ENCODE measurements around the gene SLC37A3.
"Not testable (repeated sequence)": the region's sequence is repeated elsewhere in the genome, so short reads cannot be mapped to it uniquely, and the experiment has no call there.

SLC37A3 gene

DNA sequence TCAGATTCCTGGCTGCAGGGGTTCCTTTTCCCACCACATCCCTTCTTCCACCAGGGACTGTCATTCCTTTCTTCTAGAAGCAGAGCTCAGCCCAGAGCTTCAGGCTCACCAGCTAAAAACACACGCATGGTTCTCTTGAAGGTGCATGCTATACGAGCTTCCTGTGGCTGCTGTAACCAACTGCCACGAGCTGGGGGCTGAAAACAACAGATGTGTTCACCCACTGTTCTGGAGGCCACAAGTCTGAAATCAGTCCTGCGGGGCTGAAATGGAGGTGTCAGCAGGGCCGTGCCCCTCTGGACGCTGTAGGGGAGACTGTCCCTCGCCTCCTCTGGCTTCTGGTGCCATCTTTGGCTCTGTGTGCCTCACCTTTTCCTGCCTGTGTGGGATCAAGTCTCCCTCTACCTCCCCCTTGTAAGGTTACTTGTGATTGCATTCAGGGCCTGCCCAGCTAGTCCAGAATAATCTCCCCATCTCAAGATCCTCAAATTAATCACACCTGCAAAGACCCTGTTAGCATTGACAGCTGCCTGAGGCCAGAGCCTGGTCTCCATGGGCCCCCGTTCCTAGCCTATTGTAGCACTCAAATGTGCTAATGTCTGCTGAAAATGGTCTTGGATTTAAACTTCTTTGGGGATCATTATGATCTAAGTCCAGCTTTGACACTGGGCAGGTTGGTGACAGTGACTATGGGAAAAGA is 19.3 kb upstream of the SLC37A3 start:
- H3K36me3 ChIP-seq (ENCODE audit: insufficient read depth, insufficient read length, low read length): no peaks in the 10 kb centered on the region
- no peak overlapping the region for H3K9ac ChIP-seq (ENCODE audit: insufficient read length, low read depth)
- no peak for DNase-seq (ENCODE audit: low read depth, low spot score)
- H3K4me3 ChIP-seq (ENCODE audit: insufficient read length, low read depth): no peak overlapping the region
- no peaks in the 10 kb centered on the region for H3K9me3 ChIP-seq (ENCODE audit: insufficient read depth, low read length)
- no peaks in the 10 kb centered on the region for H3K27me3 ChIP-seq (ENCODE audit: insufficient read depth, insufficient read length)
- H3K4me1 ChIP-seq (ENCODE audit: insufficient read depth, insufficient read length): no peaks in the 10 kb centered on the region
- TF ChIP-seq ZNF274 (IDR thresholded peaks at IDR 0.05; ENCODE audit: low read depth, low read length) (no peak), SUZ12 (IDR thresholded peaks at IDR 0.05; ENCODE audit: extremely low read depth, insufficient read depth, insufficient read length) (no peak), YY1 (IDR thresholded peaks at IDR 0.05; ENCODE audit: insufficient read depth, insufficient read length) (no peak)

GRCh38 chr7:140416560-140416959 is 18.2 kb upstream of the SLC37A3 start:
- no peak for TF ChIP-seq SUZ12 (IDR thresholded peaks at IDR 0.05; ENCODE audit: extremely low read depth, insufficient read depth, insufficient read length)
- TF ChIP-seq YY1 (IDR thresholded peaks at IDR 0.05; ENCODE audit: insufficient read depth, insufficient read length): no peak
- TF ChIP-seq ZNF274 (IDR thresholded peaks at IDR 0.05; ENCODE audit: low read depth, low read length): no peak
- no peaks in the 10 kb centered on the region for H3K27me3 ChIP-seq (ENCODE audit: insufficient read depth, insufficient read length)
- DNase-seq (ENCODE audit: low read depth, low spot score): no peak
- no peaks in the 10 kb centered on the region for H3K4me1 ChIP-seq (ENCODE audit: insufficient read depth, insufficient read length)
- H3K4me3 ChIP-seq (ENCODE audit: insufficient read length, low read depth): no peak overlapping the region
- no peaks in the 10 kb centered on the region for H3K9me3 ChIP-seq (ENCODE audit: insufficient read depth, low read length)
- H3K36me3 ChIP-seq (ENCODE audit: insufficient read depth, insufficient read length, low read length): no peaks in the 10 kb centered on the region
- H3K9ac ChIP-seq (ENCODE audit: insufficient read length, low read depth): no peak overlapping the region

GRCh38 chr7:140415816-140416215 is 17.5 kb upstream of the SLC37A3 start:
- DNase-seq (ENCODE audit: low read depth, low spot score); H3K4me1 ChIP-seq (ENCODE audit: insufficient read depth, insufficient read length); H3K36me3 ChIP-seq (ENCODE audit: insufficient read depth, insufficient read length, low read length); H3K4me3 ChIP-seq (ENCODE audit: insufficient read length, low read depth); H3K9me3 ChIP-seq (ENCODE audit: insufficient read depth, low read length); H3K27me3 ChIP-seq (ENCODE audit: insufficient read depth, insufficient read length); H3K9ac ChIP-seq (ENCODE audit: insufficient read length, low read depth): not testable (repeated sequence)

DNA sequence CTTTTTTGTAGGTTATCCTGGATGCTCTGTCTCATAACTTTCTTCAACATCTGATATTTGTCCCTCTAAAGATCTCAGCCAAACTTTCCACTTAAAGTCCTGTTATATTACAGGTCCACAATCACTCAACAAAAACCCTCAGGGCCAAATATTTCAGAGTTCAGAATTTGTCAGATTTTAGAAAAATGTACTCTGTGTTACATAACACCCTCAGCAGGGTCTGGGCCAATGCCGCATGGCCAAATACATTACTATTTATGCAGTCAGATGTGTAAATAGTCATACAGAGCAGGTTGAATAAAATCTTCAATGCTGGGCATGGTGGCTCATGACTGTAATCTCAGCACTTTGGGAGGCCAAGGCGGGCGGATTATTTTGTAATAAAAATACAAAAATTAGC is 17.0 kb upstream of the SLC37A3 start:
- Histone ChIP-seq H3K4me1 (ENCODE audit: insufficient read depth, insufficient read length) (no peaks in the 10 kb centered on the region), H3K9ac (ENCODE audit: insufficient read length, low read depth) (no peak overlapping the region), H3K36me3 (ENCODE audit: insufficient read depth, insufficient read length, low read length) (no peaks in the 10 kb centered on the region), H3K27me3 (ENCODE audit: insufficient read depth, insufficient read length) (no peaks in the 10 kb centered on the region), H3K4me3 (ENCODE audit: insufficient read length, low read depth) (no peak overlapping the region), H3K9me3 (ENCODE audit: insufficient read depth, low read length) (no peaks in the 10 kb centered on the region)
- DNase-seq (ENCODE audit: low read depth, low spot score): no peak
- no peak for TF ChIP-seq YY1 (IDR thresholded peaks at IDR 0.05; ENCODE audit: insufficient read depth, insufficient read length)
- no peak for TF ChIP-seq SUZ12 (IDR thresholded peaks at IDR 0.05; ENCODE audit: extremely low read depth, insufficient read depth, insufficient read length)
- TF ChIP-seq ZNF274 (IDR thresholded peaks at IDR 0.05; ENCODE audit: low read depth, low read length): no peak

DNA sequence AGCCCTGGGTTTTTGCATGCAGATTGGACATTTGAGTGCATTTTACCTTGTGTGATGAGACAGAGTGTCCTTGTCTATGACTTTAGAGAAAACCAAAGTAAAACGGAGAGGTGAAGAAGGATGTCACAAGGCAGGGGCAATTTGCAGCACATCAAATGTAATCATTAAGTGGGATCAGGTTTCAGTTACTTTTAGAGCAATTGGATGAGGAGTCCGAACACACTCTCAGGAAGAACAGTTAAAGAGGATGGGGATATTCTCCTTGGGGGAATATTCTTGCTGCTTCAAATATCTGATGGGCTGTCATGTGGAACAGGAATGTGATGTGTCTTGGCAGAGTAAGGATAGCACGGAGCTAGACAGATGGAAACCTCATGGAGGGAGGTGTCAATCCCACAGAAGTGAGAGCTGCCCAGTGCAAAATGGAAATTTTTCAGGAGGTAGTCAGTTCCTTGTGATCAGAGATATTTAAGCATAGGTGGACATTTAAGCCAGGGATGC is 6.3 kb upstream of the SLC37A3 start:
- TF ChIP-seq YY1 (IDR thresholded peaks at IDR 0.05; ENCODE audit: insufficient read depth, insufficient read length) (no peak), ZNF274 (IDR thresholded peaks at IDR 0.05; ENCODE audit: low read depth, low read length) (no peak), SUZ12 (IDR thresholded peaks at IDR 0.05; ENCODE audit: extremely low read depth, insufficient read depth, insufficient read length) (no peak)
- Histone ChIP-seq H3K9me3 (ENCODE audit: insufficient read depth, low read length) (no peaks in the 10 kb centered on the region), H3K9ac (ENCODE audit: insufficient read length, low read depth) (no peak overlapping the region), H3K4me3 (ENCODE audit: insufficient read length, low read depth) (no peak overlapping the region), H3K27me3 (ENCODE audit: insufficient read depth, insufficient read length) (no peaks in the 10 kb centered on the region), H3K36me3 (ENCODE audit: insufficient read depth, insufficient read length, low read length) (no peaks in the 10 kb centered on the region), H3K4me1 (ENCODE audit: insufficient read depth, insufficient read length) (peaks cover 2% of the 10 kb centered on the region)
- DNase-seq (ENCODE audit: low read depth, low spot score): no peak

- no peak for TF ChIP-seq YY1 (IDR thresholded peaks at IDR 0.05; ENCODE audit: insufficient read depth, insufficient read length)
- TF ChIP-seq SUZ12 (IDR thresholded peaks at IDR 0.05; ENCODE audit: extremely low read depth, insufficient read depth, insufficient read length): no peak
- no peak for TF ChIP-seq ZNF274 (IDR thresholded peaks at IDR 0.05; ENCODE audit: low read depth, low read length)
- Histone ChIP-seq H3K4me3 (ENCODE audit: insufficient read length, low read depth) (no peak within 1 kb of the TSS), H3K9ac (ENCODE audit: insufficient read length, low read depth) (no peak within 1 kb of the TSS), H3K27me3 (ENCODE audit: insufficient read depth, insufficient read length) (no peaks in the 10 kb centered on the region), H3K36me3 (ENCODE audit: insufficient read depth, insufficient read length, low read length) (no peaks in the 10 kb centered on the region), H3K9me3 (ENCODE audit: insufficient read depth, low read length) (no peaks in the 10 kb centered on the region), H3K4me1 (ENCODE audit: insufficient read depth, insufficient read length) (peaks cover 2% of the 10 kb centered on the region)
- DNase-seq (ENCODE audit: low read depth, low spot score): no peak
Observed at GRCh38 chr7:140403878-140404564, 5.7 kb upstream of the SLC37A3 start, which contains the start of gene RAB19. TSS of gene RAB19 (plus strand) at chr7:140404058. CDS start at chr7:140407647, 3,589 bp downstream.

DNA sequence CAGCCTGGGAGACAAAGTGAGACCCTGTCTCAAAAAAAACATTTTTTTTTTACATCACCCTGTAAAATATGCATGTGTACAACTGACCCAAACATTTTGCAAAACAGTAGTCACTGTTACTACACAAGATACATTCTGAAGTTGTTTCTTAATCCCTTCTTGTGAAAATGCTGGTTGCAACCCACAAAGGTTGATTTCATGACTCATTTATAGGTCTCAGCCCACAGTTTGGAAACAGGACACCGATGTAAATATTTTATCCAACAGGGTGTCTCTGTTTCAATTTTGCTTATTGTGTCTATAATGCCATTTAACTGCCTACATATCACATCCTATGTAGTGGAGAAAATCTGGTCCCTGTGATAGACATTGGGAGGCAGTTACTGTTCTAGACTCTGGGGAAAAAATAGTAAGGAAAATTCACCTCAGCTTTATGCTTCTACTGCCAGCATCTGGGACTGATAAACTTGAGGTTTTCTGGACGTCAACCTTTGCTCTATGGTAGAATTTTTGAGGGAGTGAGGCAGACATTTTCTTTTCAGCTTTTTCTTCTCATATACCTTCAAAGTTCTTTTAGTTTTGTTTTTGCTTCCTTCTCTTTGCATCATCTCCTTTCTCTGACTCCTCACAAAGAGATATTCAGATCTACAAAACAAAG is 4.0 kb upstream of the SLC37A3 start:
- H3K4me1 ChIP-seq (ENCODE audit: insufficient read depth, insufficient read length): peaks cover 2% of the 10 kb centered on the region
- TF ChIP-seq SUZ12 (IDR thresholded peaks at IDR 0.05; ENCODE audit: extremely low read depth, insufficient read depth, insufficient read length) (no peak), YY1 (IDR thresholded peaks at IDR 0.05; ENCODE audit: insufficient read depth, insufficient read length) (no peak), ZNF274 (IDR thresholded peaks at IDR 0.05; ENCODE audit: low read depth, low read length) (no peak)
- no peaks in the 10 kb centered on the region for H3K36me3 ChIP-seq (ENCODE audit: insufficient read depth, insufficient read length, low read length)
- H3K27me3 ChIP-seq (ENCODE audit: insufficient read depth, insufficient read length): no peaks in the 10 kb centered on the region
- H3K9me3 ChIP-seq (ENCODE audit: insufficient read depth, low read length): no peaks in the 10 kb centered on the region
- DNase-seq (ENCODE audit: low read depth, low spot score): no peak
- no peak overlapping the region for H3K4me3 ChIP-seq (ENCODE audit: insufficient read length, low read depth)
- no peak overlapping the region for H3K9ac ChIP-seq (ENCODE audit: insufficient read length, low read depth)
